ENCODE data around the gene RDH8. TPM values are rescaled to one million over a fixed set of nuclear protein-coding genes. Genes with fewer than 3 reads are reported as not detected.

RDH8 gene
- total and polyA plus RNA-seq, 4 donors, result not detected

GRCh38 chr19:9968820-9969687 lies 44.2 kb upstream of the RDH8 start:
- H3K4me1 ChIP-seq (ENCODE audit: control insufficient read depth in 4 of 4, insufficient read depth in 4 of 4, low read length in 3 of 4), result peaks cover 0 to 3% (median 0%) of the 10 kb centered on the region in 4 donors
- no peak overlapping the region for H3K4me3 ChIP-seq (ENCODE audit: low read depth in 1 of 3, low read length in 3 of 3)
- TF ChIP-seq ATF3 (IDR thresholded peaks at IDR 0.05), result no peak
- H3K27ac ChIP-seq (ENCODE audit: low read depth in 1 of 2, low read length in 2 of 2), result no peak overlapping the region
- DNase-seq (ENCODE audit: low spot score), result no peak
- 75% methylated on average over 8 of the region's 8 CpGs for WGBS
- H3K27me3 ChIP-seq (ENCODE audit: control insufficient read depth in 4 of 4, insufficient read depth in 4 of 4, low read length in 3 of 4), result no peaks in the 10 kb centered on the region
- H3K9ac ChIP-seq (ENCODE audit: low read depth in 1 of 2, low read length in 2 of 2), result no peak overlapping the region
- H3K9me3 ChIP-seq (ENCODE audit: control insufficient read depth in 4 of 4, low read length in 3 of 4), result no peaks in the 10 kb centered on the region
- peaks cover 0 to 7% (median 0%) of the 10 kb centered on the region in 4 donors for H3K36me3 ChIP-seq (ENCODE audit: control insufficient read depth in 4 of 4, insufficient read depth in 3 of 4, low read depth in 1 of 4, low read length in 3 of 4)

GRCh38 chr19:9969688-9969975 lies 43.7 kb upstream of the RDH8 start:
- WGBS, result 90% methylated on average over 2 of the region's 2 CpGs

DNA sequence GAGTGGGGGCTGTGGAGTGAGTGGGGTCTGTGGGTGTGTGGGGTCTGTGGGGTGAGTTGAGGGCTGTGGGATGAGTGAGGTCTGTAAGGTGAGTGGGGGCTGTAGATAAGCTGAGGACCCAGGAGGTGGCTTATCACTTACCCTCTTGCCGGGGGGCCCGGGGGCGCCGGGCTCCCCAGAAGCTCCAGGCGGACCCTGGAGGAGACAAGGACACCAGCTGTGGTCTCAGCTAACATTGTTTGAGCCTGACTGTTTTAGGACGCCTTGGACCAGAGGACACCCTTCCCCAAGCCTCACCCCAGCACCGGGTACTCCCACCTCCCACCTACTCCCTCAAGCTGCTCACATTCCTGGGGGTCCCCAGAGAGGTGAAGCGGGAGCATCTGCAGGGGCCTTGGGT lies 42.8 kb upstream of the RDH8 start:
- 84% methylated on average over 8 of the region's 8 CpGs for WGBS
- no peaks in the 10 kb centered on the region for H3K27me3 ChIP-seq (ENCODE audit: control insufficient read depth in 4 of 4, insufficient read depth in 4 of 4, low read length in 3 of 4)
- H3K9me3 ChIP-seq (ENCODE audit: control insufficient read depth in 4 of 4, low read length in 3 of 4), result no peaks in the 10 kb centered on the region
- no peak overlapping the region for H3K9ac ChIP-seq (ENCODE audit: low read depth in 1 of 2, low read length in 2 of 2)
- H3K27ac ChIP-seq (ENCODE audit: low read depth in 1 of 2, low read length in 2 of 2), result no peak overlapping the region
- H3K36me3 ChIP-seq (ENCODE audit: control insufficient read depth in 4 of 4, insufficient read depth in 3 of 4, low read depth in 1 of 4, low read length in 3 of 4), result peaks cover 0 to 7% (median 0%) of the 10 kb centered on the region in 4 donors
- no peak for DNase-seq (ENCODE audit: low spot score)
- peaks cover 0 to 3% (median 0%) of the 10 kb centered on the region in 4 donors for H3K4me1 ChIP-seq (ENCODE audit: control insufficient read depth in 4 of 4, insufficient read depth in 4 of 4, low read length in 3 of 4)
- H3K4me3 ChIP-seq (ENCODE audit: low read depth in 1 of 3, low read length in 3 of 3), result no peak overlapping the region
- TF ChIP-seq HNF4A (conservative IDR thresholded peaks at IDR 0.05), result no peak
- TF ChIP-seq FOXA1 (IDR thresholded peaks at IDR 0.05), result no peak
- TF ChIP-seq REST (IDR thresholded peaks at IDR 0.05), result no peak
- TF ChIP-seq HNF4G (IDR thresholded peaks at IDR 0.05), result no peak
- TF ChIP-seq NR2F2 (IDR thresholded peaks at IDR 0.05), result no peak
- TF ChIP-seq, protein P1, sequence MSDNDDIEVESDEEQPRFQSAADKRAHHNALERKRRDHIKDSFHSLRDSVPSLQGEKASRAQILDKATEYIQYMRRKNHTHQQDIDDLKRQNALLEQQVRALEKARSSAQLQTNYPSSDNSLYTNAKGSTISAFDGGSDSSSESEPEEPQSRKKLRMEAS (IDR thresholded peaks at IDR 0.05), result no peak
- no peak for TF ChIP-seq SP1 (IDR thresholded peaks at IDR 0.05)
- TF ChIP-seq FOXA2 (IDR thresholded peaks at IDR 0.05), result no peak
- no peak for TF ChIP-seq YY1 (IDR thresholded peaks at IDR 0.05)
- TF ChIP-seq RXRA (IDR thresholded peaks at IDR 0.05), result no peak
- no peak for TF ChIP-seq RAD21 (IDR thresholded peaks at IDR 0.05)
- TF ChIP-seq TAF1 (conservative IDR thresholded peaks at IDR 0.05), result no peak
- no peak for TF ChIP-seq JUND (IDR thresholded peaks at IDR 0.05)

More at GRCh38 chr19:9969688-9969975, 43.7 kb upstream of the RDH8 start:
- Histone ChIP-seq H3K4me3 (ENCODE audit: low read depth in 1 of 3, low read length in 3 of 3) (no peak overlapping the region), H3K36me3 (ENCODE audit: control insufficient read depth in 4 of 4, insufficient read depth in 3 of 4, low read depth in 1 of 4, low read length in 3 of 4) (peaks cover 0 to 7% (median 0%) of the 10 kb centered on the region in 4 donors), H3K27ac (ENCODE audit: low read depth in 1 of 2, low read length in 2 of 2) (no peak overlapping the region), H3K4me1 (ENCODE audit: control insufficient read depth in 4 of 4, insufficient read depth in 4 of 4, low read length in 3 of 4) (peaks cover 0 to 3% (median 0%) of the 10 kb centered on the region in 4 donors), H3K9me3 (ENCODE audit: control insufficient read depth in 4 of 4, low read length in 3 of 4) (no peaks in the 10 kb centered on the region), H3K27me3 (ENCODE audit: control insufficient read depth in 4 of 4, insufficient read depth in 4 of 4, low read length in 3 of 4) (no peaks in the 10 kb centered on the region), H3K9ac (ENCODE audit: low read depth in 1 of 2, low read length in 2 of 2) (no peak overlapping the region)
- TF ChIP-seq RAD21 (IDR thresholded peaks at IDR 0.05) (no peak), RXRA (IDR thresholded peaks at IDR 0.05) (no peak), JUND (IDR thresholded peaks at IDR 0.05) (no peak), NR2F2 (IDR thresholded peaks at IDR 0.05) (no peak), ATF3 (IDR thresholded peaks at IDR 0.05) (no peak)
- TF ChIP-seq, protein P2, sequence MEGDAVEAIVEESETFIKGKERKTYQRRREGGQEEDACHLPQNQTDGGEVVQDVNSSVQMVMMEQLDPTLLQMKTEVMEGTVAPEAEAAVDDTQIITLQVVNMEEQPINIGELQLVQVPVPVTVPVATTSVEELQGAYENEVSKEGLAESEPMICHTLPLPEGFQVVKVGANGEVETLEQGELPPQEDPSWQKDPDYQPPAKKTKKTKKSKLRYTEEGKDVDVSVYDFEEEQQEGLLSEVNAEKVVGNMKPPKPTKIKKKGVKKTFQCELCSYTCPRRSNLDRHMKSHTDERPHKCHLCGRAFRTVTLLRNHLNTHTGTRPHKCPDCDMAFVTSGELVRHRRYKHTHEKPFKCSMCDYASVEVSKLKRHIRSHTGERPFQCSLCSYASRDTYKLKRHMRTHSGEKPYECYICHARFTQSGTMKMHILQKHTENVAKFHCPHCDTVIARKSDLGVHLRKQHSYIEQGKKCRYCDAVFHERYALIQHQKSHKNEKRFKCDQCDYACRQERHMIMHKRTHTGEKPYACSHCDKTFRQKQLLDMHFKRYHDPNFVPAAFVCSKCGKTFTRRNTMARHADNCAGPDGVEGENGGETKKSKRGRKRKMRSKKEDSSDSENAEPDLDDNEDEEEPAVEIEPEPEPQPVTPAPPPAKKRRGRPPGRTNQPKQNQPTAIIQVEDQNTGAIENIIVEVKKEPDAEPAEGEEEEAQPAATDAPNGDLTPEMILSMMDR (IDR thresholded peaks at IDR 0.05; ENCODE audit: low read depth, low read length, missing input control), result no peak
- TF ChIP-seq, protein P3, sequence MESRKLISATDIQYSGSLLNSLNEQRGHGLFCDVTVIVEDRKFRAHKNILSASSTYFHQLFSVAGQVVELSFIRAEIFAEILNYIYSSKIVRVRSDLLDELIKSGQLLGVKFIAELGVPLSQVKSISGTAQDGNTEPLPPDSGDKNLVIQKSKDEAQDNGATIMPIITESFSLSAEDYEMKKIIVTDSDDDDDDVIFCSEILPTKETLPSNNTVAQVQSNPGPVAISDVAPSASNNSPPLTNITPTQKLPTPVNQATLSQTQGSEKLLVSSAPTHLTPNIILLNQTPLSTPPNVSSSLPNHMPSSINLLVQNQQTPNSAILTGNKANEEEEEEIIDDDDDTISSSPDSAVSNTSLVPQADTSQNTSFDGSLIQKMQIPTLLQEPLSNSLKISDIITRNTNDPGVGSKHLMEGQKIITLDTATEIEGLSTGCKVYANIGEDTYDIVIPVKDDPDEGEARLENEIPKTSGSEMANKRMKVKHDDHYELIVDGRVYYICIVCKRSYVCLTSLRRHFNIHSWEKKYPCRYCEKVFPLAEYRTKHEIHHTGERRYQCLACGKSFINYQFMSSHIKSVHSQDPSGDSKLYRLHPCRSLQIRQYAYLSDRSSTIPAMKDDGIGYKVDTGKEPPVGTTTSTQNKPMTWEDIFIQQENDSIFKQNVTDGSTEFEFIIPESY (IDR thresholded peaks at IDR 0.05), result no peak
- DNase-seq (ENCODE audit: low spot score), result no peak
